K562 (cell line): Measurements from ENCODE around the gene PRSS22. TPM values are rescaled to one million over a fixed set of nuclear protein-coding genes. Genes with fewer than 3 reads are reported as not detected.

Source experiments
- ATAC-seq: fragments of 200-7000 bp; cut with Tn5 transposase; 3 replicates; pipeline ENCODE4 v1.9.1; 2020; ENCODE audit warnings: moderate library complexity
- BruUV-seq: library from RNA; stranded (reverse); fragments of 400-500 nt; replicated peaks from 2 replicates; lab custom pipeline; 2021; lab: Mats Ljungman, UMichigan
- CTCF ChIA-PET: fragments of 300-600 bp; formaldehyde crosslinking; extraction: SDS; loops from one replicate; lab custom pipeline; 2021; ENCODE audit warnings: low intra/inter-chr PET ratio; lab: Yijun Ruan, JAX
- POLR2A ChIA-PET: fragments of 300-600, 350-650 bp; sonication (Branson Sonifier 250); formaldehyde crosslinking; extraction: SDS; loops from one replicate; lab custom pipeline; 2021; ENCODE audit warnings: antibody characterized with exemption, inconsistent platforms; lab: Yijun Ruan, JAX
- DNase-seq, 4 experiments: peaks; one replicate each; pipeline versions ENCODE4 v3.0.0 to v3.0.0-alpha.2; 2011 to 2018; ENCODE audit warnings: low spot score in 3 of 4, mixed read lengths in 3 of 4; ENCODE audit errors: extremely low read depth in 1 of 4
- FAIRE-seq: peaks from 2 replicates; lab custom pipeline; 2011; peaks lifted over from hg19 to GRCh38; lab: Jason Lieb, UNC
- H2AFZ ChIP-seq: 2 replicates; pipeline ENCODE4 v1.6.0; 2011; ENCODE audit warnings: low read depth, low read length, control low read depth, inconsistent platforms
- H3K27ac ChIP-seq: fragments of 200-600 bp; 3 replicates; pipeline ENCODE4 v1.8.0; 2011; ENCODE audit warnings: low read depth, mild to moderate bottlenecking, control low read depth, inconsistent platforms, low read length, moderate library complexity, mixed read lengths; ENCODE audit errors: extremely low read depth
- H3K27me3 ChIP-seq, 2 experiments: fragments of 300-600 bp in 1 of 2; 2 replicates in 1 of 2; 3 replicates in 1 of 2; pipeline versions ENCODE4 v1.6.0 to v1.8.0; 2011; ENCODE audit warnings: inconsistent platforms in 2 of 2, low read length in 2 of 2, mild to moderate bottlenecking in 1 of 2, mixed read lengths in 1 of 2, moderate library complexity in 1 of 2; ENCODE audit not compliant: control insufficient read depth in 2 of 2, insufficient read depth in 2 of 2
- H3K36me3 ChIP-seq: fragments of 300-600 bp; 3 replicates; pipeline ENCODE4 v1.8.0; 2011; ENCODE audit warnings: mild to moderate bottlenecking, low read length, inconsistent platforms; ENCODE audit not compliant: control insufficient read depth, insufficient read depth
- H3K4me1 ChIP-seq, 2 experiments: fragments of 200-600 bp in 1 of 2; replicated peaks in 1 of 2; 2 replicates in 1 of 2; 3 replicates in 1 of 2; pipeline versions ENCODE4 v1.5.1 to v1.8.0; 2011; ENCODE audit warnings: inconsistent platforms in 2 of 2, low read length in 2 of 2, mild to moderate bottlenecking in 1 of 2, mixed read lengths in 1 of 2, moderate library complexity in 1 of 2; ENCODE audit not compliant: control insufficient read depth in 2 of 2, insufficient read depth in 2 of 2
- H3K4me2 ChIP-seq: 2 replicates; pipeline ENCODE4 v1.6.1; 2011; ENCODE audit warnings: low read length, control low read depth, inconsistent platforms, mixed read lengths; ENCODE audit not compliant: insufficient read depth
- H3K4me3 ChIP-seq: fragments of 200-600 bp; sonication (generic), shearing (Covaris generic); 2 replicates; pipeline ENCODE4 v1.5.1; 2016; ENCODE audit warnings: control low read depth, inconsistent platforms
- H3K79me2 ChIP-seq: fragments of 200-600 bp; 3 replicates; pipeline ENCODE4 v1.8.0; 2011; ENCODE audit warnings: low read length, inconsistent platforms; ENCODE audit not compliant: control insufficient read depth, insufficient read depth
- H3K9ac ChIP-seq, 2 experiments: 2 replicates each; pipeline versions ENCODE4 v1.6.0 to v1.6.1; 2011; ENCODE audit warnings: low read depth in 2 of 2, low read length in 2 of 2, control low read depth in 1 of 2, inconsistent platforms in 1 of 2, mild to moderate bottlenecking in 1 of 2, mixed read lengths in 1 of 2; ENCODE audit not compliant: insufficient read depth in 1 of 2
- H3K9me1 ChIP-seq: one replicate; pipeline ENCODE4 v1.6.0; 2011; ENCODE audit warnings: inconsistent platforms, mild to moderate bottlenecking, low read length, moderate library complexity; ENCODE audit not compliant: control insufficient read depth, insufficient read depth
- H3K9me3 ChIP-seq: replicated peaks from 2 replicates; pipeline ENCODE4 v1.5.1; 2011; ENCODE audit warnings: low read depth, low read length, inconsistent platforms; ENCODE audit not compliant: control insufficient read depth, insufficient read depth
- H4K20me1 ChIP-seq: replicated peaks from 2 replicates; pipeline ENCODE4 v1.6.1; 2011; ENCODE audit warnings: low read length, inconsistent platforms, mixed read lengths; ENCODE audit not compliant: control insufficient read depth, insufficient read depth
- GATA2 ChIP-seq: sonication (generic); formaldehyde crosslinking; IDR thresholded peaks from 2 replicates; pipeline ENCODE4 v1.4.0; 2020; ENCODE audit warnings: mild to moderate bottlenecking, missing genetic modification reagents
- MTF1 ChIP-seq: fragments of 250-450 bp; sonication (Bioruptor Pico); IDR thresholded peaks from 2 replicates; pipeline ENCODE4 v1.9.0; 2021; ENCODE audit warnings: moderate library complexity, mild to moderate bottlenecking, inconsistent platforms, borderline replicate concordance
- NBN ChIP-seq: fragments of 450-650 bp; IDR thresholded peaks from 2 replicates; pipeline ENCODE4 v1.6.1; 2016; ENCODE audit warnings: low read depth, mild to moderate bottlenecking
- NELFE ChIP-seq: IDR thresholded peaks from 2 replicates; pipeline ENCODE4 v1.6.1; 2011; ENCODE audit warnings: mild to moderate bottlenecking; ENCODE audit not compliant: insufficient read depth, insufficient read length
- PPARD ChIP-seq: fragments of 250-450 bp; sonication (Bioruptor Pico); IDR thresholded peaks from 2 replicates; pipeline ENCODE4 v1.8.0; 2022; ENCODE audit warnings: inconsistent platforms, mild to moderate bottlenecking, moderate library complexity
- ZFP91 ChIP-seq: sonication (generic); formaldehyde crosslinking; IDR thresholded peaks from 2 replicates; pipeline ENCODE4 v1.8.0; 2022; ENCODE audit warnings: mild to moderate bottlenecking, missing genetic modification reagents
- ZKSCAN8 ChIP-seq: fragments of 200-800 bp; sonication (Bioruptor generic); IDR thresholded peaks from 2 replicates; pipeline ENCODE4 v1.6.1; 2016; ENCODE audit warnings: missing genetic modification characterization, missing compliant biosample characterization
- ZNF134 ChIP-seq: fragments of 250-450 bp; sonication (Bioruptor Pico); conservative IDR thresholded peaks from 2 replicates; pipeline ENCODE4 v1.4.0; 2020
- ZNF41 ChIP-seq: fragments of 250-450 bp; sonication (Bioruptor Pico); conservative IDR thresholded peaks from 2 replicates; pipeline ENCODE4 v1.4.0; 2020; ENCODE audit warnings: mild to moderate bottlenecking
- ZNF696 ChIP-seq: fragments of 250-450 bp; sonication (Bioruptor Pico); conservative IDR thresholded peaks from 2 replicates; pipeline ENCODE4 v1.4.0; 2020; ENCODE audit warnings: mild to moderate bottlenecking, moderate library complexity
- WGBS: fragments of 100-300 bp; shearing (Covaris generic); methylation state at CpG from one replicate; pipeline ENCODE4 v1.1.6; 2016; ENCODE audit warnings: low coverage, mixed read lengths; ENCODE audit not compliant: insufficient coverage; ENCODE audit errors: missing lambda C conversion rate; 5-methylcytosine and 5-hydroxymethylcytosine counted together
- in situ Hi-C: fragments of 300-500 bp; cut with MboI; formaldehyde crosslinking; loops from 4 replicates; pipeline ENCODE4 v1.15.0; 2018; ENCODE audit warnings: inconsistent platforms, mixed read lengths
- intact Hi-C: fragments of 100-400 bp; cut with micrococcal nuclease; formaldehyde crosslinking; loops from 2 replicates; pipeline ENCODE4 v1.14.2; 2022
- polyA plus RNA-seq, 8 experiments: library from polyadenylated mRNA; depleted of rRNA in 4 of 8; stranded (reverse) in 5 of 8; unstranded in 3 of 8; fragments of >200 nt; fragmentation: Nextera tagmentation in 2 of 8; fragmentation: Illumina TruSeq in 1 of 8; extraction: Ambion mirVana in 2 of 8; extraction: Trizol in 1 of 8; gene quantifications; 2 replicates each; pipeline versions ENCODE4 v1.2.1 to v1.2.3, GENCODE V29; 2011 to 2014; ENCODE audit warnings: inconsistent platforms in 1 of 8, missing spikeins in 1 of 8
- total RNA-seq, 7 experiments: library from RNA; depleted of rRNA in 6 of 7; stranded (reverse); fragments of >200 nt in 6 of 7; fragmentation: Illumina TruSeq in 2 of 7; extraction: Trizol in 2 of 7; gene quantifications; 2 replicates each; pipeline versions ENCODE4 v1.2.1 to v1.2.3, GENCODE V29; 2011 to 2021; ENCODE audit warnings: low replicate concordance in 1 of 7
- TF ChIP-seq, protein P1 (sequence below): fragments of 450-650 bp; IDR thresholded peaks from 2 replicates; pipeline ENCODE4 v1.6.1; 2017; ENCODE audit warnings: antibody characterized with exemption, mild to moderate bottlenecking

The PRSS22 gene
- total and polyA plus RNA-seq, 9 of the 15 experiments (the other 6 are each of a cell fraction or from before 2014, with no cell fraction given) = 0.13 to 0.42 TPM; not detected in 7

- H3K27me3 ChIP-seq = peaks cover 41 to 77% of the 10 kb centered on the region in 2 experiments
- peaks cover 0 to 33% of the 10 kb centered on the region in 2 experiments; a peak in 2 of 5 replicates for H3K4me1 ChIP-seq
- no peaks in the 10 kb centered on the region for H3K9me1 ChIP-seq
- POLR2A ChIA-PET = no interaction called here
- H3K4me3 ChIP-seq = no peak overlapping the region
- BruUV-seq = no TSS peak
- in situ Hi-C loops = no loop called here
- H3K27ac ChIP-seq = no peak overlapping the region
- no peaks in the 10 kb centered on the region for H3K79me2 ChIP-seq
- H4K20me1 ChIP-seq = peaks cover 10% of the 10 kb centered on the region
- TF ChIP-seq NELFE (no peak), ZNF41 (CRISPR knock-in tag) (no peak), PPARD (CRISPR knock-in tag) (no peak), ZNF134 (no peak), ZFP91 (CRISPR knock-in tag) (no peak), ZKSCAN8 (CRISPR knock-in tag) (no peak), NBN (no peak), MTF1 (CRISPR knock-in tag) (no peak), ZNF696 (CRISPR knock-in tag) (no peak), GATA2 (no peak)
- TF ChIP-seq, protein P1, sequence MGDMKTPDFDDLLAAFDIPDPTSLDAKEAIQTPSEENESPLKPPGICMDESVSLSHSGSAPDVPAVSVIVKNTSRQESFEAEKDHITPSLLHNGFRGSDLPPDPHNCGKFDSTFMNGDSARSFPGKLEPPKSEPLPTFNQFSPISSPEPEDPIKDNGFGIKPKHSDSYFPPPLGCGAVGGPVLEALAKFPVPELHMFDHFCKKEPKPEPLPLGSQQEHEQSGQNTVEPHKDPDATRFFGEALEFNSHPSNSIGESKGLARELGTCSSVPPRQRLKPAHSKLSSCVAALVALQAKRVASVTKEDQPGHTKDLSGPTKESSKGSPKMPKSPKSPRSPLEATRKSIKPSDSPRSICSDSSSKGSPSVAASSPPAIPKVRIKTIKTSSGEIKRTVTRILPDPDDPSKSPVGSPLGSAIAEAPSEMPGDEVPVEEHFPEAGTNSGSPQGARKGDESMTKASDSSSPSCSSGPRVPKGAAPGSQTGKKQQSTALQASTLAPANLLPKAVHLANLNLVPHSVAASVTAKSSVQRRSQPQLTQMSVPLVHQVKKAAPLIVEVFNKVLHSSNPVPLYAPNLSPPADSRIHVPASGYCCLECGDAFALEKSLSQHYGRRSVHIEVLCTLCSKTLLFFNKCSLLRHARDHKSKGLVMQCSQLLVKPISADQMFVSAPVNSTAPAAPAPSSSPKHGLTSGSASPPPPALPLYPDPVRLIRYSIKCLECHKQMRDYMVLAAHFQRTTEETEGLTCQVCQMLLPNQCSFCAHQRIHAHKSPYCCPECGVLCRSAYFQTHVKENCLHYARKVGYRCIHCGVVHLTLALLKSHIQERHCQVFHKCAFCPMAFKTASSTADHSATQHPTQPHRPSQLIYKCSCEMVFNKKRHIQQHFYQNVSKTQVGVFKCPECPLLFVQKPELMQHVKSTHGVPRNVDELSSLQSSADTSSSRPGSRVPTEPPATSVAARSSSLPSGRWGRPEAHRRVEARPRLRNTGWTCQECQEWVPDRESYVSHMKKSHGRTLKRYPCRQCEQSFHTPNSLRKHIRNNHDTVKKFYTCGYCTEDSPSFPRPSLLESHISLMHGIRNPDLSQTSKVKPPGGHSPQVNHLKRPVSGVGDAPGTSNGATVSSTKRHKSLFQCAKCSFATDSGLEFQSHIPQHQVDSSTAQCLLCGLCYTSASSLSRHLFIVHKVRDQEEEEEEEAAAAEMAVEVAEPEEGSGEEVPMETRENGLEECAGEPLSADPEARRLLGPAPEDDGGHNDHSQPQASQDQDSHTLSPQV = no peak
- no peak overlapping the region for H2AFZ ChIP-seq
- no peak overlapping the region for H3K9ac ChIP-seq
- DNase-seq (no peak), FAIRE-seq (no peak), ATAC-seq (no peak)
- no peak overlapping the region for H3K4me2 ChIP-seq
- H3K9me3 ChIP-seq = no peaks in the 10 kb centered on the region
- no peaks in the 10 kb centered on the region for H3K36me3 ChIP-seq
- 6% methylated on average over 8 of the region's 8 CpGs for WGBS
- intact Hi-C loops = no loop called here
- CTCF ChIA-PET = no interaction called here
Observed at GRCh38 chr16:2828521-2828840, 29.5 kb downstream of the PRSS22 start.
